Endothelial cell of umbilical vein (primary cell): ENCODE results near the gene CALHM1. TPM values are rescaled to one million over a fixed set of nuclear protein-coding genes. Genes with fewer than 3 reads are reported as not detected.

ENCODE experiments used
- BruUV-seq: library from RNA; stranded (reverse); fragments of 400-500 nt; replicated peaks from 2 replicates; lab custom pipeline; 2021; lab: Mats Ljungman, UMichigan
- CTCF ChIA-PET: fragments of 300-600, 350-600 bp; sonication (Branson Sonifier 250); formaldehyde crosslinking; loops from one replicate; lab custom pipeline; 2021; ENCODE audit warnings: antibody characterized with exemption, inconsistent platforms; lab: Charles Lee
- POLR2A ChIA-PET: fragments of 300-600, 350-600 bp; sonication (Branson Sonifier 250); formaldehyde crosslinking; loops from one replicate; lab custom pipeline; 2021; ENCODE audit warnings: antibody characterized with exemption, inconsistent platforms; lab: Charles Lee
- DNase-seq: peaks from one replicate; pipeline ENCODE4 v3.0.0-alpha.2; 2011; ENCODE audit warnings: low read depth, low spot score
- FAIRE-seq: peaks from 2 replicates; lab custom pipeline; 2011; peaks lifted over from hg19 to GRCh38; lab: Jason Lieb, UNC
- H2AFZ ChIP-seq: 2 replicates; pipeline ENCODE4 v1.6.0; 2012; ENCODE audit warnings: low read depth, low read length, control low read depth, inconsistent platforms
- H3K27ac ChIP-seq: 2 replicates; pipeline ENCODE4 v1.5.1; 2011; ENCODE audit warnings: low read depth, mild to moderate bottlenecking, control low read depth, low read length, moderate library complexity; ENCODE audit not compliant: insufficient read depth
- H3K27me3 ChIP-seq, 2 experiments: 2 replicates each; pipeline versions ENCODE4 v1.6.0 to v1.6.1; 2011; ENCODE audit warnings: low read length in 2 of 2, mixed read lengths in 1 of 2; ENCODE audit not compliant: control insufficient read depth in 2 of 2, insufficient read depth in 2 of 2
- H3K36me3 ChIP-seq, 2 experiments: 2 replicates in 1 of 2; 3 replicates in 1 of 2; pipeline ENCODE4 v1.5.1; 2011; ENCODE audit warnings: low read length in 2 of 2, mild to moderate bottlenecking in 1 of 2, moderate library complexity in 1 of 2; ENCODE audit not compliant: control insufficient read depth in 2 of 2, insufficient read depth in 2 of 2; ENCODE audit errors: extremely low read depth in 1 of 2
- H3K4me1 ChIP-seq: 3 replicates; pipeline ENCODE4 v1.5.1; 2011; ENCODE audit warnings: mild to moderate bottlenecking, low read length; ENCODE audit not compliant: control insufficient read depth, insufficient read depth; ENCODE audit errors: extremely low read depth
- H3K4me2 ChIP-seq: 2 replicates; pipeline ENCODE4 v1.6.1; 2011; ENCODE audit warnings: low read length, control low read depth, mixed read lengths; ENCODE audit not compliant: insufficient read depth
- H3K4me3 ChIP-seq, 3 experiments: fragments of 200-600 bp in 1 of 3; sonication (generic), shearing (Covaris generic) in 1 of 3; replicated peaks in 1 of 3; 2 replicates each; pipeline ENCODE4 v1.5.1; 2011 to 2016; ENCODE audit warnings: control low read depth in 3 of 3, low read length in 3 of 3, mild to moderate bottlenecking in 2 of 3, inconsistent platforms in 1 of 3, low read depth in 1 of 3, moderate library complexity in 1 of 3; ENCODE audit not compliant: insufficient read depth in 1 of 3
- H3K79me2 ChIP-seq: 2 replicates; pipeline ENCODE4 v1.6.0; 2012; ENCODE audit warnings: low read length, inconsistent platforms; ENCODE audit not compliant: control insufficient read depth, insufficient read depth
- H3K9ac ChIP-seq: replicated peaks from 2 replicates; pipeline ENCODE3; 2011; ENCODE audit warnings: low read length, control low read depth; ENCODE audit not compliant: insufficient read depth; ENCODE audit errors: extremely low read depth
- H3K9me1 ChIP-seq: replicated peaks from 3 replicates; pipeline ENCODE4 v1.6.0; 2011; ENCODE audit warnings: mild to moderate bottlenecking, low read length; ENCODE audit not compliant: control insufficient read depth, insufficient read depth; ENCODE audit errors: extremely low read depth
- H3K9me3 ChIP-seq: replicated peaks from 2 replicates; pipeline ENCODE4 v1.5.1; 2012; ENCODE audit warnings: low read length, inconsistent platforms; ENCODE audit not compliant: control insufficient read depth, insufficient read depth
- H4K20me1 ChIP-seq: replicated peaks from 2 replicates; pipeline ENCODE3; 2011; ENCODE audit warnings: mild to moderate bottlenecking, low read length; ENCODE audit not compliant: control insufficient read depth, insufficient read depth; ENCODE audit errors: extremely low read depth
- CTCF ChIP-seq, 2 donors: IDR thresholded peaks; 1 replicate in 1 of 2; 2 replicates in 1 of 2; pipeline ENCODE4 v1.5.1; 2011; ENCODE audit warnings: low read length in 2 of 2, mild to moderate bottlenecking in 2 of 2, moderate library complexity in 2 of 2, control low read depth in 1 of 2, inconsistent platforms in 1 of 2, low read depth in 1 of 2; ENCODE audit not compliant: insufficient read depth in 1 of 2; ENCODE audit errors: extremely low read depth in 1 of 2
- EZH2 ChIP-seq: IDR thresholded peaks from 2 replicates; pipeline ENCODE4 v1.6.1; 2012; ENCODE audit warnings: borderline replicate concordance, low read depth, mild to moderate bottlenecking, moderate library complexity, low read length, inconsistent platforms; ENCODE audit not compliant: severe bottlenecking
- FOS ChIP-seq: IDR thresholded peaks from 2 replicates; pipeline ENCODE4 v1.6.1; 2011; ENCODE audit warnings: mild to moderate bottlenecking, low read length, moderate library complexity, borderline replicate concordance; ENCODE audit not compliant: insufficient read depth
- GATA2 ChIP-seq: IDR thresholded peaks from 2 replicates; pipeline ENCODE4 v1.7.0; 2011; ENCODE audit warnings: low read depth, mild to moderate bottlenecking, moderate library complexity, mixed read lengths, low read length; ENCODE audit not compliant: insufficient read length, insufficient read depth
- JUN ChIP-seq: IDR thresholded peaks from 2 replicates; pipeline ENCODE4 v1.6.1; 2011; ENCODE audit warnings: borderline replicate concordance, low read depth; ENCODE audit not compliant: insufficient read length, insufficient read depth
- MYC ChIP-seq: IDR thresholded peaks from one replicate; pipeline ENCODE4 v1.6.1; 2011; ENCODE audit warnings: mild to moderate bottlenecking, low read depth, low read length
- POLR2A ChIP-seq: IDR thresholded peaks from 2 replicates; pipeline ENCODE4 v1.6.1; 2012; ENCODE audit warnings: low read depth, mild to moderate bottlenecking, control low read depth, low read length
- POLR2AphosphoS5 ChIP-seq: IDR thresholded peaks from 2 replicates; pipeline ENCODE4 v1.6.1; 2012; ENCODE audit warnings: low read depth, mild to moderate bottlenecking, control low read depth, low read length, moderate library complexity; ENCODE audit not compliant: insufficient read depth
- dilution Hi-C: fragments of 300-500 bp; cut with MboI; formaldehyde crosslinking; loops from one replicate; pipeline ENCODE4 v1.15.0; 2019; ENCODE audit warnings: low sequenced_read_pairs; ENCODE audit not compliant: extremely low pct_ligation_motif_present
- intact Hi-C: fragments of 100-400 bp; cut with micrococcal nuclease; formaldehyde crosslinking; loops from one replicate; pipeline ENCODE4 v1.10.0; 2022
- polyA plus RNA-seq, 4 experiments: library from polyadenylated mRNA; depleted of rRNA in 3 of 4; stranded (reverse) in 3 of 4; unstranded in 1 of 4; fragments of >200 nt; gene quantifications; 2 replicates each; pipeline versions ENCODE4 v1.2.1 to v1.2.3, GENCODE V29; 2011 to 2012; ENCODE audit warnings: missing spikeins in 1 of 4
- total RNA-seq: library from RNA; stranded (reverse); gene quantifications from 2 replicates; pipeline ENCODE4 v1.2.3, GENCODE V29; 2021
- TF ChIP-seq, protein P1 (sequence below): IDR thresholded peaks from 2 replicates; pipeline ENCODE4 v1.6.1; 2011; ENCODE audit not compliant: insufficient read depth, insufficient read length

CALHM1 gene
- total and polyA plus RNA-seq, 2 donors (not counting 3 experiments of a cell fraction or from before 2014, with no cell fraction given) = not detected

GRCh38 chr10:103455235-103455634 lies 3.5 kb downstream of the CALHM1 start:
- no TSS peak for BruUV-seq
- Histone ChIP-seq H4K20me1 (no peaks in the 10 kb centered on the region), H3K4me1 (peaks cover 22% of the 10 kb centered on the region), H3K9me1 (no peaks in the 10 kb centered on the region), H3K27ac (no peak overlapping the region), H3K9me3 (no peaks in the 10 kb centered on the region), H2AFZ (no peak overlapping the region), H3K79me2 (no peaks in the 10 kb centered on the region), H3K9ac (no peak overlapping the region), H3K4me3 (no peak overlapping the region), H3K27me3 (no peaks in the 10 kb centered on the region), H3K4me2 (no peak overlapping the region), H3K36me3 (no peaks in the 10 kb centered on the region)
- POLR2A ChIA-PET = no interaction called here
- TF ChIP-seq FOS (no peak), POLR2A (no peak), MYC (no peak), JUN (no peak), CTCF (IDR thresholded peaks at IDR 0.05; ENCODE audit: extremely low read depth in 1 of 2, insufficient read depth in 1 of 2, low read depth in 1 of 2, low read length in 2 of 2) (no peak), POLR2AphosphoS5 (no peak), GATA2 (no peak), EZH2 (no peak)
- TF ChIP-seq, protein P1, sequence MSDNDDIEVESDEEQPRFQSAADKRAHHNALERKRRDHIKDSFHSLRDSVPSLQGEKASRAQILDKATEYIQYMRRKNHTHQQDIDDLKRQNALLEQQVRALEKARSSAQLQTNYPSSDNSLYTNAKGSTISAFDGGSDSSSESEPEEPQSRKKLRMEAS = no peak
- dilution Hi-C loops = no loop called here
- intact Hi-C loops = no loop called here
- CTCF ChIA-PET = no interaction called here
- FAIRE-seq (no peak), DNase-seq (no peak)
